ENCODE measurements around the gene CCDC171.

DNA sequence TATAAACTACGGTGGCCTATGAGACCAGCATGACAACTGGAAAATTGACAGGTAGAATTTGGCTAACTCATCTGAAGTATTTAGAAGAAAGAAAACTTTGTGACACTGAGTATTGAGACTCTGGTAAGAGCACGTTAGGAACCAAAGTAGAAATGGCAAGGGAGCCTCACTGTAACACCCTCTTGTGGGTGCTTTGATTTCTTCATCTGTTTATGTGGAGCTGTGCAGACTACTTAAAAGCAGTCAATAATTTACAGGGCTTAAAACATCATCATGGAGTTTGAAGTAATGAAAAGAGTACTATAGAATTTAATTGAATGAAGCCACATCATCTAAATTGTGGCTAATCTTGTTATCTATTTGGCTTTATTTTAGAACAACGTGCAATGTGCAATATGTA lies 414.2 kb downstream of the CCDC171 start:
- TF ChIP-seq, protein P1, sequence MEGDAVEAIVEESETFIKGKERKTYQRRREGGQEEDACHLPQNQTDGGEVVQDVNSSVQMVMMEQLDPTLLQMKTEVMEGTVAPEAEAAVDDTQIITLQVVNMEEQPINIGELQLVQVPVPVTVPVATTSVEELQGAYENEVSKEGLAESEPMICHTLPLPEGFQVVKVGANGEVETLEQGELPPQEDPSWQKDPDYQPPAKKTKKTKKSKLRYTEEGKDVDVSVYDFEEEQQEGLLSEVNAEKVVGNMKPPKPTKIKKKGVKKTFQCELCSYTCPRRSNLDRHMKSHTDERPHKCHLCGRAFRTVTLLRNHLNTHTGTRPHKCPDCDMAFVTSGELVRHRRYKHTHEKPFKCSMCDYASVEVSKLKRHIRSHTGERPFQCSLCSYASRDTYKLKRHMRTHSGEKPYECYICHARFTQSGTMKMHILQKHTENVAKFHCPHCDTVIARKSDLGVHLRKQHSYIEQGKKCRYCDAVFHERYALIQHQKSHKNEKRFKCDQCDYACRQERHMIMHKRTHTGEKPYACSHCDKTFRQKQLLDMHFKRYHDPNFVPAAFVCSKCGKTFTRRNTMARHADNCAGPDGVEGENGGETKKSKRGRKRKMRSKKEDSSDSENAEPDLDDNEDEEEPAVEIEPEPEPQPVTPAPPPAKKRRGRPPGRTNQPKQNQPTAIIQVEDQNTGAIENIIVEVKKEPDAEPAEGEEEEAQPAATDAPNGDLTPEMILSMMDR (IDR thresholded peaks at IDR 0.05; ENCODE audit: insufficient read depth, low read depth, low read length), result no peak
- no peak for TF ChIP-seq EZH2 (IDR thresholded peaks at IDR 0.05; ENCODE audit: insufficient read depth, low read length)

Measured in astrocyte (in vitro differentiated cells and primary cell).